Posterior cingulate gyrus (tissue), 11 donors: ENCODE data around the gene DSCAML1.

Source experiments
- DNase-seq, 10 donors: peaks; one replicate each; pipeline versions ENCODE4 v3.0.0 to v3.0.0-alpha.2; 2020 to 2021; ENCODE audit warnings: mixed read lengths in 3 of 10
- intact Hi-C: fragments of 100-400 bp; cut with DNase I; formaldehyde crosslinking; loops from one replicate; pipeline ENCODE4 v1.15.1; 2023

Gene DSCAML1

DNA sequence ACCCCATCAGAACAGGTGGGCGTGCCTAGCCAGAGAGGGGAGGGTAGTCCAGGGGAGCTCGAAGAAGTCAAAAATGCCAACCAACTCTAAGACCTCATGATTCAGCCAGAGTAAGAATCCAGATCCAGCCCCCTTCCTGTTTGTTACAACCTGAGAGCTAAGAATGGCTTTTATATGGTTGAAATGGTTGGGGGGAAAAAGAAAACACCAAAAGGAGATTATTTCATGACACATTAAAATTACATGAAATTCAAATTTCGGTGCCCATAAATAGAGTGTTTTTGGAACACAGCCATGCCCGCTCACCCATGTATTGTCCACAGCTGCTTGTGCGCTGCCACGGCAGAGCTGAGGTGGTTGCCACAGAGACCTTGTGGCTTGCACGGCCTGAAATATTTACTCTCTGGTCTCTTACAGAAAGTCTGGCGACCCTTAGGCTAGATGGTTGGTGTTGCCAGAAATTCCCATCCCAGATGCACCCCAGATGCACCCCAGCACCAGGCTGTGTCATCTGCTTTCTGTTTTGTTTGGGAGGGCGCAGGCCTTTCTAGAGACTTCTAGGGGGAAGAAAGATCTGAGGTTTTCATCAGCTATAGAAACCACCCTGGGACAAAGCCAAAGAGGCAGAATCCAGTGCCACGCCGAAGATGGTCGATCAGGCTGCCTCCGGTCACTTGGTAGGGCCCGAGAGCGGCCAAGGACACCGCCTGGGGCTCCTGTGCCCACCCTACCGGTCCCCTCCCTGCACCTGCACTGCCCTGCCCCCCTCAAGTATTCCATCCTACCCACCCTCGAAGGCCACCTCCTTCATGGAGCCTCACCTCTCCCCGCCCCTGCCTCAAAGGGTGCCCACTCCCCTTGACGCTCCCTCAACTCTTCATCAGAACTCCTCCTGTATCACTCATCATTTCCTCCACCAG, 80.2 kb downstream of the DSCAML1 start:
- intact Hi-C loops: loop anchor here (5.0 kb wide), 1 partner anchor 39 kb away; no protein-coding TSS in a partner anchor
- peak in 1 of 10 donors; percentile 79 for DNase-seq

DNA sequence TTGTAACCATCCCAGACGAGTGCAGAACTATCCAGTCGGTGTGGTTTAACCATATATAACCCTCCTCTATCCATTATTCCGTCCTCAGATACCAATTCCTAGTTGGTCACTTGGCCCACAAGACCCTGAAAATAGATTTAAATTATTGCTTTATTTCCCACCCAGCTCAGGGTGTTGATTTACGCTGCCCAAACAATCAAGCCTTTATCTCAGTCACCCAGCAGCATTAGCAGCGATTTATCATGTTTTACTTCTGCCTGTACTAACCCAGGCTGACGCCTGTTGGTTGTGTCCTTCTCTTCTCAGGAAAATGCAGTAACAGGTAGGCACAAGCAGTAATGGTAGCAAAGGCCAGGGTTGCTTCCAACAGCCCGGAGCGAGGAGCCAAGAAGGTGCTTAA, 81.2 kb downstream of the DSCAML1 start:
- no peak for DNase-seq
- intact Hi-C loops: loop anchor here (5.0 kb wide), 1 partner anchor 38 kb away; no protein-coding TSS in a partner anchor

DNA sequence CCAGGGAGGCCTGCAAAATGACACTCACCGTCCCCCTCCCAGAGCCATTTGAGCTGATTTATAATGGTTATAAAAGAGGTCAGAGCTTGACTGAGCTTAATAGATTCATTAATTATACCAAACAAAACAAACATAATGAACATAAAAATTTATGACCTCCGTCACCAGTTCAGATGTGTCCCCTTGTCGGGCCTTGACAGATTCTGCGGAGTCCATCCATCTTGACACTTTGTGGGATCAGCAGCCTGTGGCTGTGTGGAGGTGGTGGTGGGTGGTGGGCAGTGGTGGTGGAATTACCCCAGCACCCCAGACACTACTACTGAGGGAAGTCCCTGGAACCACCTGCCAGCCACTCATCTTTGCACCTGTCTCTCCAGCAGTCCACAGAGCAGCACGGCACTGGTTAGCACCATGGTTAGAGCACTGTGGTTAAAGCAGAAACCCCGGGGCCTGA, 83.5 kb downstream of the DSCAML1 start:
- DNase-seq: peak in 2 of 10 donors; percentile 6 to 21
- intact Hi-C loops: no loop called here

DNA sequence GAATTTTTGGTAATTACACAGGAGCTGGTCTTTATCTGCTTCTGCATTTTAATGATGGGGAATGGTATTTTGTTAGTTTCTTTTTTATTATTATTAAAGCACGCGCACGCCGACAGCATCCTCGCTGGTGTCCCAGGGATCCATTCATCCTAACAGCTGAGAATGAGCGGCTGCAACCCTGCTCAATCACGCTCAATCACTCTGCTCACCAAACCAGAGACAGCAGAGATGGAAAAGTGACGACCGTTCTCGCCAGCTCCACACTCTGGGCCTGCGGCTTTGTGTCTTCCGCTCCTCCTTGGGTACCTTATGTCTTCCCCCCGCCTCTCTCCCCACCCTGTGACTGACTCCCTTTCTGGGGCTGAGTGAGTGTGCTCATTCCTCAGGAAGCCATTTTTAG, 84.5 kb downstream of the DSCAML1 start:
- peak in 3 of 10 donors; percentile 40 to 84 (median 79) for DNase-seq
- intact Hi-C loops: no loop called here

DNA sequence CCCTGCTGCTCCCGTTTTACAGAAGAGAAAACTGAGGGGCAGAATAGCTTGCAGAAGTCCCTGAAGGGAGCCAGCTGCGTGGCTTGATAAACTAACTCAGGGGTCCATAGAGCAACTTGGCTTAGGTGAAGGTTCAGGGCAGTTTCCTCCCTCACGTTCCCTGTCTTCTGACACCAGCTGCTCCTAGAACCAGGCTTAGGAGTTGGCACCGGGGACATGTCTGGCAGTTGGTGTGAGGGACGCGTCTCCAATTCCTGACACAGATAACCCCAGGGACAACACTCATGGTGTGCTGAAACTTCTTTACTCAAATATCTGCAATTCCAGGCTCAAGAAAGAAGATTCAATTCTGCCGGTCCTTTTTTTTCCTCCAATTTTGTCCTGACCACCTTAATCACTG, 85.7 kb downstream of the DSCAML1 start:
- intact Hi-C loops: no loop called here

GRCh38 chr11:117710211-117710610, 86.8 kb downstream of the DSCAML1 start:
- DNase-seq: peak in 2 of 10 donors; percentile 74 to 83
- intact Hi-C loops: no loop called here

More for the DNA sequence above, 85.7 kb downstream of the DSCAML1 start:
- DNase-seq: peak in 2 of 10 donors; percentile 6 to 8

DNA sequence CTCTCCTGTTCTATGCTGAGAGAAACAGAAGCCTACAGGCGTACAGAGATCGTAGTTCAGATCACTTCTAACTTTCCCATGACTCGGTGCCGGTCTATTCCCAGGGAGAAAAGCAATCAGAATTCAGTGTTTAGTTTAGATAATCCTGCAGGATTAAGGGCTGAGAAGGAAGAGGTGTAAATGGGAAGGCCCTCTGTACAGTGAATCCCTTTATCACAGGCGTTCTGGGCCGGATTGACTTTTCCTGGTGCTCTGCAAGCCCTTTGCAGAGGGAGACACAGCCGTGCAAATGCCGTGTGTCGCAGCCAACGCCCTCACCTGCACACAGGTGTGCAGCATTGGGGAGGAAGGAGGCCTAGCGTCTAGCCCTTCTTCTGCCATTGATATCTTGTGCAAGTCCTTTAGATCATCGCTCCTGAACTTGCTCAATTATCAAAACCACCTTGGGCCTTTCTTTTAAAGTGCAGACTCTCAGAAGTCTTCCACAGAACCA, 90.6 kb downstream of the DSCAML1 start:
- peak in 3 of 10 donors; percentile 7 to 37 (median 21) for DNase-seq

GRCh38 chr11:117705866-117706265, 91.2 kb downstream of the DSCAML1 start:
- DNase-seq: peak in 2 of 10 donors; percentile 12 to 24
- intact Hi-C loops: no loop called here

More for the DNA sequence above, 90.6 kb downstream of the DSCAML1 start:
- intact Hi-C loops: no loop called here

GRCh38 chr11:117704395-117705100, 92.5 kb downstream of the DSCAML1 start:
- peak in 5 of 10 donors; percentile 32 to 90 (median 83) for DNase-seq
- intact Hi-C loops: no loop called here

DNA sequence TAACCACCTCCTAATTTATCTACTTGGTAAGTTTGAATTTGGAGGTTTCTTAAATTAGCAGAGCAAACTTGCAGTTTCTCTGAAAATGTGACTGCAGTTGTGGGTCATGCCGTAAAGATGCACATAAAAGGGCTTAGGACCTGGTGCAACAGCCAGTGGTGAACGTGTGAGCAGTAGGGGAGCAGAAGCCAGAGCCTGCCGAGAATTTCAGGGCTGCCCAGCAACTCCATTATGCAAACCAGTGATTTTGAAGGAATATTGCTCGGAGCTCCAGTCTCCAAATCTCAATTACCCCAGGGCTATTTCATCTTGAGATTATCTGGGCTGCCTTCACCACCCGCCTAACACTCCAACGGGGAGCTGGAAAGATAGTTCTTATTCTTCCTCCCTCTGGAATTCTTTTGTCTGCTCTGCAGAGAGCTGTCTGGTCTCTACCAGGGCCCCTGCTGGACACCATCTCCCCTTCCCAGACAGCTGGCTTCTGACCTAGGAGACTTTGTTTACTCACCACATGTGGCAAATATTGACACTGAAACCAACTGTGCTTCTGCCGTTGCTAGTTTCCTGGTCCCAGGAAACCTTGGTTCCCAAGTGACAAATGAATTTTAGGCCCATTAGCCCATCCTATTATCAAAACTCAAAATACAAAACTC, 93.9 kb downstream of the DSCAML1 start:
- DNase-seq: peak in 2 of 10 donors; percentile 35 to 42
- intact Hi-C loops: no loop called here

DNA sequence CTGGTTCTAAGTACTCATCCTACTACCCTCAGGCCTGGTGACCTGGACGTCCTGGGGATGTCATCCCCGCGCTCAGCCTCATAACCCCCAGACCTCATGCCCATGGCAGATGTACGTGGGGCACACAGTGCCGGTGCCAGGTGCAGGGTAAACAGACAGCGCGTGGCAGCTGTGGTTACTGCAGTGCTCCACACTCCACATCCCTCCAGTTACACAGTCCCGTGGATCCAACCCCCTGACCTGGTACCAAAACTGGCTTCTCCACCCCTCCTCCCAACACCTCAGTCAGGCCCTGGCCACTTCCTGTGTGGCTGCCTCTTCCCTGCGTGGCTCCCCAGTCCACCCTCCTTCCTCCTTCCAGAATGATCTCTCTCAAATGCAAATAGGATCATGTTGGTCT, 95.2 kb downstream of the DSCAML1 start:
- DNase-seq: peak in 2 of 10 donors; percentile 34 to 55

DNA sequence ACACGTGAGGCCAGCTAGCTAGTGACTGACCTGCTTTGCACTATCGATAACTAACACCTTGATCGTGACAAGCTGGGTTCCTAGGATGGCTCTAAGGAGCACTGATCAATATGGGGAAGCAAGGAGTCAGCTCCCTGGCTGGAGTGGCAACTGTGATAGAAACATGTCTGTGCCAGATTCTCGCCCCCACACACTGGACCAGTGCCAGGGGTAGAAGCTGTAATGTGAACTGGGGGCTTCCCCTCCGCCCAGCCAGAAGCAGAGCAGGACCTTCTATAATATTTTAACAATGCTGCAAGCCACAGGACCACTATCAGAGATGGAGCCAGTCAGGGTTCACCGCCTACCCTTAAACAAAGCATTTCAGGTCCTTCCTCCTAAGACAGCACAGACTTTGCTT, 96.5 kb downstream of the DSCAML1 start:
- intact Hi-C loops: no loop called here
- DNase-seq: peak in 1 of 10 donors; percentile 54

More for the DNA sequence above, 95.2 kb downstream of the DSCAML1 start:
- intact Hi-C loops: no loop called here

GRCh38 chr11:117697319-117697718, 99.7 kb downstream of the DSCAML1 start:
- no peak for DNase-seq
- intact Hi-C loops: no loop called here

DNA sequence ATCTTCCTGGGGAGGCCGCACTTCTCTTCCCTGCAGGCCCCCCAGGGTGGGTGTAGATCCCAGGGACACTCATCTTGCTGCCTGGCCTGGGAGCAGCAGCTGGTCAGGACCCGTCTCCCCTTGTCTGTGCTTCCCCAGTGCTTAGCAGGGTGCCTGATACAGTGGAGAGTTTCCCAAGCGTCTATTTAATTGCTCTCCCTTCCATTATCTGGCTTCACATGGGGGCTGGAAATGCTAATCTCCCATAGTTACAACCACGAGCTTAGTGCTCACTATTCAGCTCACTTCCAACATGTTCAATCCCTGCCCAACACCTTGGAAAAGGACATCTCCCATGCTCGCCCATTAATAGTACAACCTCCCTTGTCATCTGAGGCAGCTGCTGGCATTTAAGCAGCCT, 100.5 kb downstream of the DSCAML1 start:
- peak in 2 of 10 donors; percentile 9 to 36 for DNase-seq
- intact Hi-C loops: no loop called here

DNA sequence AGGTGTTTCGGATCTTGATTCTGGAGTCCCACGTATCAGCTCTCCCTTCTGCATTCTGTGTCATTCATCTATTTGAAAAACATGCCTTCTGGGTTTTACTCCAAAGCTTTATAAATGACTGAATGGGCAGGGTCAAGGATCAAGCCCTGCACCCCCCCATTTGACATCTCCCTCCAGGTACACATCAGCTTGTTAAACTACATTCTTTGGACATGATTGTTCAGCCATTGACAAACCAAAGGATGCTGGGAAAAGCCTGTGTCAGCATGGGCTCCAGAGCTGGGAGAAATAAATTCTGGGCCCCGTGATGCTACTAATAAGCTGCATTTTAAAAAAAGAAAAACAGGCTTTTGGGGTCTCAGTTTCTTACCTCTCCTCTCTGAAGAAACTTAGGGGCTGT, 103.7 kb downstream of the DSCAML1 start:
- intact Hi-C loops: no loop called here
- peak in 2 of 10 donors; percentile 11 to 26 for DNase-seq

- intact Hi-C loops: no loop called here
- DNase-seq: peak in 1 of 10 donors; percentile 5
These were observed 105.5 kb downstream of the DSCAML1 start for GRCh38 chr11:117691516-117691915.

DNA sequence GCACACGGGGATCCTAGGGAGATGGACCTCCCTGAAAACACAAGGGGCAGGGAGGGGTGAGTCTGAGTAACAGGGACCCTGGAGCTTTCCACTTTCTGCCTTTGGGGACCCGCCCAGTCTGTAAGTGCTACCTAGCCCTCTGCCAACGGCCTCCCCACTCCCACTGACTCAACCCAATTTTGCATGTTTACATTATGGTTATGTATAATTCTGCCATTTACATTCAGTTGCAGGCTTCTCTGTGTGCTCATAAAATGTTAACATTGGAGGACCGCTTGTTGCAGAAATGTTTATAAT, 105.8 kb downstream of the DSCAML1 start:
- DNase-seq: peak in 3 of 10 donors; percentile 10 to 62 (median 47)
- intact Hi-C loops: no loop called here

GRCh38 chr11:117690484-117691217, 106.4 kb downstream of the DSCAML1 start:
- DNase-seq: peak in 2 of 10 donors; percentile 2 to 24
- intact Hi-C loops: no loop called here

- intact Hi-C loops: no loop called here
- peak in 3 of 10 donors; percentile 64 to 75 (median 70) for DNase-seq
These were observed 108.7 kb downstream of the DSCAML1 start for GRCh38 chr11:117688255-117688797.
